HG03378 (cell line): ENCODE results near the gene PDPR.
"Not testable (repeated sequence)": the region's sequence is repeated elsewhere in the genome, so short reads cannot be mapped to it uniquely, and the experiment has no call there.

Source experiments
- ATAC-seq: cut with Tn5 transposase; IDR thresholded peaks from one replicate; pipeline ENCODE4 v1.9.1; 2021; ENCODE audit warnings: mild to moderate bottlenecking, moderate library complexity; ENCODE audit not compliant: unreplicated experiment

PDPR gene

GRCh38 chr16:70113982-70114826 is at the start of gene PDPR:
TSS of gene PDPR (plus strand) at chr16:70114332. CDS start at chr16:70120493, 6,161 bp downstream.
- ATAC-seq: peak; percentile 71

- ATAC-seq: not testable (repeated sequence)
These were observed 49.2 kb upstream of the PDPR start for GRCh38 chr16:70064841-70065370.

- ATAC-seq: peak; percentile 13
These were observed 48.8 kb upstream of the PDPR start for GRCh38 chr16:70065376-70065745.

DNA sequence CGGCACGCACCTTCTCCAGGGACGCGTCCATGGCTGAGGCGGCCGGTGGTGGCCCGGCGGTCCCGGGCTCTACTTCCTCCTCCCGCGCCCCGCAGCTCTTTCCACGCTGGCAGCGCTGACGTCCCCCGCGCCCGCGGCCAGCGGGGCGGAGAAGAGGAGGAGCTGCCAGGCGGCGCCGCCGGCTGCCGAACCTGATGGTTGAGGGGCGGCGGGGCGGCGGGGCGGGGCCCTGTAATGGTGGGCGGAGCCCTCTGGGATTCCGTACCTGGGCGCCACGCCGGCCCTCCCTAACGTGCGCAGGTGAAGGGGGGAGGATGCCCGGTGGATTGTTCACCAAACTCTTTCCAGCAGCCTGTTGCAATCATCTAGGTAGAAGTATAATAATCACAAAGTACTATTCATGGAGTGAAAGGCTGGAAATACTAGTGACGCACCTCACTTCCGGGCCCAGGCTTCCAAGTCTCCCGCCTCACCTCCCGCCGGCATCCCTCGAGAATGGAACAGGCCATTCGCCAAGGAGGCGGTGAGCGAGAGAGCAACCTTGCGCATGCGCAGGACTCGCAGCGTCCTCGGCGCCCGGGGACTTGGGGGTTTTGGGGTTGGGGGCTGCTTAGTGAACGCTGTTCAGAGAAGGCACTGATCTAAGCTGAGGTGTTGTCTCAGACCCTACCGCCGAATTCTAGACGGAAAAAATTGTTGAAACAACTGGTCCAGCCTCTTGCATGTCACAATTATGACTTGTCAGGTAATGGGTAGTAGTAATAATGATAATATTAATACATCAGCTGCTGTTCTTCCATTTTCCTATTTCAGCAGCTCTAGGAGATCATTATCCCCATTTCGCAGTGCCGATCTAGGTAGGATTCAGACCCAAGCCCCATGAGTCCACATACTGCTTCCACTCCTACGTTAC is 48.1 kb upstream of the PDPR start:
- ATAC-seq: peak; percentile 77

DNA sequence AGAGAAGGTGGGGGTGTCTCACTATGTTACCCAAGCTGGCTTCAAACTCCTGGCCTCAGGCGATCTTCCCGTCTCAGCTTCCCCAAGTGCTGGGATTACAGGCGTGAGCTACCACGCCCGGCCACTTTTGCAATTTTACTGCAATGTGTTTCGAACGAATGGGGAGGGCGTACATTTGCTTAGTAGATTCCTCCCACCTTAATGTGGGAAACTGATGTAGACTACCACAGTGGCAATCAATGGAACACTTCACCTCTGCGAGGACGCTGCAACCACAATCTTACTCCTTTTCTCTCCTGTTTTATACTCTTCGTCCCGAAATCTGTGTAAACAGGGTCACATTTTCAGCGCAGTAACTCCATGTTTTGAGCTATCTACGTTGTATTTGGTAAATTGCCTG is 47.4 kb upstream of the PDPR start:
- not testable (repeated sequence) for ATAC-seq

DNA sequence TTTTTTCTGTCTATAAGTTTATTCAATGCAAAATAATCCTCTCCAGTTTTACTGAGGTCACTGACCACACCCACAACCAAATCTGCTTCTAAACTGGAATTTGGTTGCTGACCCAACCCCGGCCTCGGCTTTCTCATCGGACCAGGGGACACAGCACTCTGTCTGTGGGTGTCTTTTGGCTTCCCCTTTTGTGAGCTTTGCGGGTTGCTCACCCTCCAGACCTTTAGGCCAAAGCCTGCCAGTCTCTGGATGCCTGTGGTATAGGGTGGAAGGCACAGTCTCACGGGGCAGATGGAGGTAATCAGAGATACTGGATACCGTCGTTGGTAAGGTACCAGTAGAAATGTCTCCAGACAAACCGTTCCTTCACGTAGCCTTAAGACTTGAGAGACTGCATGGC is 35.1 kb upstream of the PDPR start:
- not testable (repeated sequence) for ATAC-seq

GRCh38 chr16:70081219-70081618 is 32.9 kb upstream of the PDPR start:
- not testable (repeated sequence) for ATAC-seq

DNA sequence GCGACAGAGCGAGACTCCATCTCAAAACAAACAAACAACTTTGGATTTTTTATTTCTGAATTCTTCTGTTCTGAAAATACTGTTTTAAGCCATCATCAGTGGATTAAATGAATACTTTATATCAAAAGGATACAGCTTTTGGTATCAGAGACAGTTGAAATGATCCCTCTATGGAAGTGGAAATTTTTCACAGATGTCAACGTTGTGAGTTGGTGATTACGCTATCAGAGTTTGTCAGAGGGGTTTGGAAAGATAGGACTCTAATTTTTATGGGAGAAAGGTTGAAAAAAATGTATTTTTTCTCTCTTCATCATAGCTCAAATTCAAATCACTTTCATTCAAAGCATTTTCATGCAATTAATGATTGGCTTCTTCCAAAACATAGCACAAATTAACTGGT is 30.2 kb upstream of the PDPR start:
- not testable (repeated sequence) for ATAC-seq

DNA sequence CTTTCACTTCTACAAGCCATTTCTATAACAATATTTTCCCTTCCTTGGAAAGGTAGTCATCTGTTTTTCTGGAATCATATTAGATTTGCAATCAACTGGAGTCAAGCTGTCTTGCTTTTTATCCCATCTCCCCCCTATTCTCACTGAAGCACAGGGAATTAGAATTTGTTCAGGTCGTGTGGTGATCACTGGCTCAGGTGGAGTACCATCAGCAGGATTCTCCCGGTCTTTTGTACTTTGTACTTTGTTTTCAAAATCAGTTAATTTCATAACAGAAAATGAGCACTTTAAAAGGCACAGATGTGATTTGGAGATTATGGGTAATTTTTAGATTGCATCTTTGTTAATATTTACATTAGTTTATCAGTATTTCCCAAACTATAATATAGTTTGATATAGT is 26.0 kb upstream of the PDPR start:
- not testable (repeated sequence) for ATAC-seq

DNA sequence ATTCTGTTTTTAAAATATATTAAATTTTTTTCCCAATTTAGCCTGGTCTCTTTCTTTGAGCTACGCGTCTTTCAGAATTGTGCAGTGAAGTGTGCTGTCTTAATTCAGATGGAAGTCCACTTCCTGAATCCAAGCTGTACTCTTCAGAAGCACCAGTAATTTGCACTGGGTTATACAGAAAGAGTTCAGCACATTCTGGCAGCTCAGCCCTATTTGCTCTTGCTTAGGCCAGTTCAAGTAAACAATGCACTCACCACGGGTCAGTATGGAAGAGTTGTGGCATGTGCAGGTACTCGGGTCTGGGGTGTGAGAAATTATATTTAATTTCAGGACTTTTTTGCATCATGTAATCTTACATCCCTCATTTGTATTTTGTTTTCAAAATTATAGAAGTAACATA is 25.3 kb upstream of the PDPR start:
- ATAC-seq: not testable (repeated sequence)

DNA sequence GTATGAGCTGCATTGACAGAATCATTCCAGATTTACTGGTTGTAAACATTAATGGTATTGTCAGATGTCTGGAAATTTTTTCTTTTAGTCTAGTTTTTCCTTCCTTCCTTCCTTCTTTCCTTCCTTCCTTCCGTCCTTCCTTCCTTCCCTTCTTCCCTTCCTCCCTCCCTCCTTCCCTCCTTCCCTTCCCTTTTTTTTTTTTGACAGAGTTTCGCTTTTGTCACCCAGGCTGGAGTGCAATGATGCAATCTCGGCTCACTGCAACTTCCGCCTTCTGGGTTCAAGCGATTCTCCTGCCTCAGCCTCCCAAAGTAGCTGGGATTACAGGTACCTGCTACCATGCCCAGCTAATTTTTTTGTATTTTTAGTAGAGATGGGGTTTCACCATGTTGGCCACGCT is 24.8 kb upstream of the PDPR start:
- ATAC-seq: not testable (repeated sequence)

GRCh38 chr16:70091104-70091503 is 23.0 kb upstream of the PDPR start:
- ATAC-seq: not testable (repeated sequence)

GRCh38 chr16:70094096-70094495 is 20.0 kb upstream of the PDPR start:
- not testable (repeated sequence) for ATAC-seq

DNA sequence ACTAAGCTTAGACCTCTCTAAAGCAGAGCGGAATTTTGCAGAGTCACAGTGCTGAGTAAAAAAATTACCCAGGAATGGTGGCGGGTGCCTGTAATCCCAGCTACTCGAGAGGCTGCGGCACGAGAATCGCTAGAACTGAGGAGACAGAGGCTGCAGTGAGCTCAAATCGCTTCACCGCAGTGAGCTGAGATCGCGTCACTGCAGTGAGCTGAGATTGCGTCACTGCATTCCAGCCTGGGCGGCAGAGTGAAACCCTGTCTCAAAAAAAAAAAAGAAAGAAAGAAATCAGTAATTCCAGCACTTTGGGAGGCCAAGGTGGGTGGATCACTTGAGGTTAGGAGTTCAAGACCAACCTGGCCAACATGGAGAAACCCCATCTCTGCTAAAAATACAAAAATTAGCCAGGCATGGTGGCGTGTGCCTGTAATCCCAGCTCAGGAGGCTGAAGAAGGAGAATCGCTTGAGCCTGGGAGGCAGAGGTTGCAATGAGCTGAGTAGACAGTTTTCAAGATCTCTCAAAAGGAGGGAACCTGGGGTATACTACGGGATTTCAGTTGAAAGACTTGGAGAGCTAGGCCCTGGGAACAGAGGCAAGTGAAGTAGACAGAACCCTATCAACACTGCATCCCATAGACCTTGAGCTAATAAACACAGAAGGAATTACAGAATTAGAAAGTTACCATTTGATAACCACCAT is 4.4 kb upstream of the PDPR start:
- ATAC-seq: not testable (repeated sequence)

GRCh38 chr16:70112162-70112561 is 2.0 kb upstream of the PDPR start:
- ATAC-seq: not testable (repeated sequence)

DNA sequence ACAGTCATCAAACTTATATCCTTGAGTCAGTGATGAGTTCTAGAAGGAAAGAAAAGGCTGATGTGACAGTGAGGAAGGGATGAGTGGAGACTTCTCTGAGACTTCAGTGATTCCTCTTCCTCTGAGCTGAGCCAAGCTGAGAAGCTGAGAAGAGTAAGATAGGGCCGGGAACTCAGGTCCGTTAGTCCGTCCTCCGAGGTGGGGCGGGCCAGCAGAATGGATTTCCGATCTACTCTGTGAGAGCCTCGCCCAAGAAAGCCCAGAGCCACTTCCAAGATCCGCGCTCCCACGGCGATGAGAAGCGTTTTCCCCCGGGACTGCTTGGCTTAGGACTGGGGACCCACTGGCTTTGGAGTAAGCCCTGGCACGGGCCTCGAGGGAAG is 542 bp upstream of the PDPR start:
- ATAC-seq: peak; percentile 15

- not testable (repeated sequence) for ATAC-seq
These were observed 4.2 kb downstream of the PDPR start for GRCh38 chr16:70118354-70118753.

DNA sequence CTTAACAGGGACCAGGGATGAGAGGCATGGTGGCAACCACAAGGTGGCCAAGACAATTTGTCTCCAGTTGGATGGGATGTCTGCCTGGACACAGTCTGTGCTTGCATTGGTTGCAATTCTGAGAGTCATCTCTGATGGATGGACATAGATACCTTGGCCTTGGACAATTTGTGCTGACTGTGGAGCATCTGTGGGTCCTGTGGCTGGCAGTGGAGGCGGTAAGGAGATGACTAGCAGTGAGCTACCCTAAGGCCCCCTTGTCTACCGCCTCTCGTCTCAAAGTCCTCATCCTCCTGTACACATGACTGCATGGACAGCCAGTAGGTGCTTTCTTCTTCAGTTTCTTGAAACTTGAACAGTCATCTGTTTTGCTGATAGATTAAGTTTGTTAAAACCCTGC is 4.6 kb downstream of the PDPR start:
- ATAC-seq: not testable (repeated sequence)

DNA sequence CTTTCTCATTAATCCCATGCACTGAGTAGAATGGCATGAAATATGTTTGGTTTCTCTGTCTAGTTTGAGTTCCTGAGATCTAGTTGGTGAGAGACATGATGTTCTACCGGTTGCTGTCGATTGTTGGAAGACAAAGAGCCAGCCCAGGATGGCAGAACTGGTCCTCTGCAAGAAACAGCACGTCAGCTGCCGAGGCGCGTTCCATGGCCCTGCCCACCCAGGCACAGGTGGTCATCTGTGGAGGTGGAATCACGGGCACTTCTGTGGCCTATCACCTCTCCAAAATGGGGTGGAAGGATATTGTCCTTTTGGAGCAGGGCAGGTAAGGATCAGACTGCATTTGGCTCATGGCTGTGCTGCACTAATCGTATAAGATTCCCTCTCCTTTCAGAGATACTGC is 6.3 kb downstream of the PDPR start:
- ATAC-seq: not testable (repeated sequence)

GRCh38 chr16:70123822-70124221 is 9.7 kb downstream of the PDPR start:
- not testable (repeated sequence) for ATAC-seq

GRCh38 chr16:70126226-70126625 is 12.1 kb downstream of the PDPR start:
- ATAC-seq: not testable (repeated sequence)
